TTC549 (cell line): ENCODE results near the gene NUP210.

Source experiments
- FAIRE-seq: peaks from 2 replicates; lab custom pipeline; 2012; peaks lifted over from hg19 to GRCh38; lab: Jason Lieb, UNC

Gene NUP210

DNA sequence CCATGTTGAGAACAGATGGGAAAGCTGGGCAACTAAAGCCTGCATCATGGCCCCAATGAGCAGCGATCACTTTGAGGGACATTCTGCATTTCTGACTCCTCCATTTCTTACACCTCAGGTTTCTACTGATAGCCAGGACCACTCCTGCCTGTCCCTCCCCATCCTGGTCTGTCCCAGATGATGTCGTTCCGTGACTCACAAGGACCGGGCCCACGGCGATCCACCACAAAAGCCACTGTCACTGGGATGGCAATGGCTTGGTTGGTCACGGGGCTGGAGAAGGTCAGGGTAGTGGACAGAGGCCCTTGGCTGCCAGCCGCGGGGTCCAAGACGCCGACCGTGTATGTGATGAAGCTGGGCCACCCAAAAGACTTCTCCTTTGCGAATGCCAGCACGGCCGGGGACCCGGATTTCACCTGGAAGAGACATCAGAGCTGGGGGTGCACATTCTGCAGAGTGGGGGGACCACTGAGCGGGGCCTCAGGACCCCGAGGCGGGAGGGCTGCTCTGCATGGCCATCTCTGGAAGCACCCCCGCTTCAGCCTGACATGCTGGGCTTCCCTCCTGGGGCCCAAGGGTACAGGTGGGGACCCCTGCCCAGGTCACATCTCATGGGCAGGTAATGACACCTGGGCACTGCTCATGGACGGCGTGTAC is 100.4 kb downstream of the NUP210 start:
- no peak for FAIRE-seq

DNA sequence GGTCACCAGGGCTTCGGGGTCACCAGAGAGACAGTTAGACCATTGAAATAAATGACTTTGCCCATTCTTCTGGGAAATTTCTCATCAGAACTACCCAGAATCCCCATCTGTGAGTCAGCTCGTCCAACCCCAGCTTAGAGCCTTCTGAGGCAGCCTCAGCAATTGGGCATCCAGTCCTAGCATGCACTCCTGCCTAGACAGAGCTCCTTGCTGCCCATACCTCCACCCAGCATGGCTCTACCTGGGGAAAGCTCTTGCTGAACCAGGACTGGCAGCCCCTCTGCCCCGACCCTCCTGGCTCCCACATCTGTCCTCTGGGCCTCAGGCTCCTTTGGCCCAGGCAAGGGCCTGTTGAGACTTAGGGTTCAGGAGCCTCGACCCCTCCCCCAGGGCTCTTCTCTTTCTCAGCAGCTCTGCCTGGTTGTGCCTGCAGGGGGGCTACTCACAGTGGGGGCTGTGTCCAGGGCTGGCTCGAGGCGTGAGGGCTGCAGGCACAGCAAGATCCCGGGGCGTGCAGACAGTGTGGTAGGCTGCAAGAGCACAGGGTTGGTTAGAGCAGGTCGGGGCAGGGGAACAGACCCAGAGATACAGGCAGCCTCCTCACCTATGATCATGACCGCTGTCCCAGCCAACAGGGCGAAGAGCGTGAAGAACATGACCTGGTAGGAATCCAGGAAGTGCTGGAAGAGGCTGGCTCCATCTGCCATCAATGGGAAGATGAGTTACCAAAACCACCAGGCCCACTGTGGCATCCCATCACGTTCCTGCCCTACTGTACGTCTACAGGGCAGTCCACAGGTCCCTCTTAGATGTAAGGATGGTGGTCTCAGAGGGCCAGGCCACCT is 101.3 kb downstream of the NUP210 start:
- FAIRE-seq = no peak

DNA sequence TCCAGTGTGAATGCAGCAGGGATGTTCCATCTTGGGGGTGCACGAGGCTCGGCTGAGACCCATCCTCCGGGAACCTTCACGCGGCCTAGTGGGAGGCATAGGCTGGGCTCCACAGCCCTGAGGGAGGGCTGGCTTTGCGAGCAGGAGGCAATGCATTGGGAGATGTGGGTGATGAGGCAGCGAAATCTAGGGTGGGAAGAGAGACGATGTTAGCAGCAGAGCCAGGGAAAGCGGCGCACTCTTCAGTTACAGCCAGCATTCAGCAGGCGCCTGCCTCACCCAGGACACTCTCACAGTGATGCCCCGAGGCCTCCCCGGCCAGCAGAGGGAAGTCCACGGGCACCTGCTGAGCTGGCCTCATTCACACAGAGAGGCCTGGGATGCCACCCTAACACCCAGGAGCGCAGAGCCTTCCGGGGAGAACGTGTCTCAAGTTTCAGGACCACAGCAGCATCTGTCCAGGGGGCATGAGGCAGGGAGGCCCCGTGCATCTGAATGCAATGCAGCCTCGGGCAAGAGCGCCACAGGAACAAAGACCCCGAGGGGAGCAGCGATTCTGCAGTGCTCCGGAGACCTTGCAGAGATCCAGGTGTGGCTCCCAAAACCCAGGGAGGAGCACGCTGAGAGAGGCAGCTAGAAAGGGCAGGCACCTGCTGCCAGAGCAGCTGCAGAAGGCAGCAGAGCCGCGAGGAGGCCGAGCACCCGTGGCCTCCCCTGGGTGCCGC is 102.4 kb downstream of the NUP210 start:
- no peak for FAIRE-seq

DNA sequence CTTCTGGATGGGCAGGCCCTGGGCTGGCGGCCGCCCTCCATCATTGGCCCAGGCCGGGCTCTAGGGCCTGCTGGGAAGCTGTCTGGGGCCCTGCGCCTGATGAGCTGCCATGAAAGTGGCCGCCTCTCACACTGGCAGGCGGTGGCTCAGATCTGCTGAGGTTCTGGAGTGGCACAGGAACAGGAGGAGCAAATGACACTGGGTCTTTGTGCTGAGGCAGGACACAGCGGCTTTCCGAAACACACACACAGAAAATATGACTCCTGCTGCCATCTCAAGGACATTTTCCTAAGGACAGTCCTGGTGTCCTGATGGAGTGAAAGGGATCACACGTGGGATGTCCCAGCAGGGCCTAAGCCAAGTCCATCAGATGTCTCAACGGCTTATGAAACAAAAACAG is 103.5 kb downstream of the NUP210 start:
- no peak for FAIRE-seq

DNA sequence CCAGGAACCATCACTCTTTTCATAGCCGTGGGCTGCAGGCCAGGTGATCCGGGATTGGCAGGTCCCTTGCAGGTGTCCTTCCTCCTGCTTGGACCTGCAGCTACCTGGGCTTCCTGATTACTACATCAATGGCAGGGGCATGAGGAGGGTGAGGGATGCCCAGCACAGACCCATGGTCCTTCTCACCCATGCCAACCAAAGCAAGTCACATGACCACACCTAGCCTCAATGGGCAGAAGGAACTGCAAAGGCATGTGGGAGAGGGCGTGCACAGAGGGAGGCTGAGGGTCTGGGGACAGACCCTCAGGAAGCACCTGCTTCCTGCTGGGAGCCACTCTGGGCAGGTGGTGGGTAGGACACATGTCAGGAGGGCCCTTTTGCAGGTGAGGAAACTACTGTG is 105.2 kb downstream of the NUP210 start:
- FAIRE-seq = no peak

DNA sequence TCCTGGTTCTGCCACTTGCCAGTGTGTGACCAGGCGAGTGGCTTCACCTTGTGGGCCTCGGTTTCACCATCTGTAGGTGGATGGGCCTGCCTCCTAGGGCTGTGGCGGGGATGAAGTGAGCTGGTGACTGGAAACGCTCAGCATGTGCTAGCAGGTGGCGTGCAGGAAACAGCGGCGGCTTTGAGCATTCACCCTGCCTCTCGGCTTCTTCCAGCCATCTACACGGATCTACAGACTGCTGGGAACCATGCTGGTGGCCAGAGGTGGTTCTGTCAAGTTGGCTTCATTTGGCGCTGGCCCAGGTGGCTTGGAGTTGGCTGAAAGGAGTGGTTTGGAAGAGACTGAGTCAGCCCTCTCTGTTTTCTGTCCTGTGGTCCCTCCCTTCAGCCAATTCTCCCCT is 106.3 kb downstream of the NUP210 start:
- no peak for FAIRE-seq

DNA sequence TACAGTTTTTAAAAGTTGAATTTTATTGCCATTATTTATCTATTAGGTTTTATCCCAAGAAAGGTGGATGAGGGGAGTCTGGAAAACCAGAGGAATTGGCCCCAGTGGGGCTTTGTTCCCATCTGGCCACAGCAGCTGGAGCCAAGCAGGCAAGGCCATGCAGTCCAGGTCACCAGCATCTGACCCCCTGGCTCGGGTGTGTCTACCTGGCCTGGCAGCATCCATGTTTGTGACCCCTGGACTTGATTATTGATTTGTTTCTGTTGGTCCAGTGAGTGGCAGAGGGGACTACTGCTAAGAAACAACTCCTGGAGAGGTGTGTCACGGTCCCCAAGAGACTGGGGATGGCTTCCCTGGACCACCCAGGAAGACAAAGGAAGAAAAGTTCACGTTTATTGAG is 111.1 kb downstream of the NUP210 start:
- no peak for FAIRE-seq

DNA sequence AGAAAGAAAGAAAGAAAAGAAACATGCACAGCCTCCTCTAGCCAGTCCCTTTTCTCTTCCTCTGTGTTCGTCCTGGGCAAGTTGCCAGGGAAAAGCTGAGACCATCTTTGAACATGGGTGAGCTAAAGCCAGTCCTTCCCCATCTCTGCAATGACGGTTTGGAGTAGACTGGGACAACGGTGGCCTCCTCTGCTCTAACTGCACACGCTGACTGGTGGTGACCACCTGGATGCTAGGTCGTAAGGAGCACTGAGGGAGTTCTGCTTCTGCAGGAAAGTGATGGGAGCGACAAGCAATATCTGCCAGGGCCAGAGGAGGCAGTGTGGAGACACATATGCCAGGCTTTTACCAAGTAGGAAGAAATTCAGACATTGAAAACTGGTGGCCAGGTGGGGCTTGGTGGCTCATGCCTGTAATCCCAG is 111.7 kb downstream of the NUP210 start:
- FAIRE-seq = no peak

DNA sequence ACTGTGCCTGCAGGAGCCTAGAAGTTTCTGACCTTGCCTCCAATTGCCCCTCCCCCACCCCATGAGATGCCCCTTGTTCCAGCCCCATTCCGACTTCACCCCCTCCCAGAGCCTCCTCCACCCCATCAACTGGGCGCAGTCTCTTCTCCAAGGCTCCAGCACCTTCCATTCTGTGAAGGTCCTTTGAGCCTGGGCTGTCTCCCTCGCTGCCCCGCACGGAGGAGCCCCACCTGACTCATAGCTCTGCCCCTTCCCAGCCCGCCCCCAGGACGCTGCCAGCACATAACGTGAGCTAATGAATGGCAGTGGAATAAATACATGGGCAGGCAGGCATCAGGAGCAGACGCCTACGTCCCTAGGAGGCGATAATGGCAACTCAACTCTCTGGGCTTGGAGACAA is 113.1 kb downstream of the NUP210 start:
- no peak for FAIRE-seq

DNA sequence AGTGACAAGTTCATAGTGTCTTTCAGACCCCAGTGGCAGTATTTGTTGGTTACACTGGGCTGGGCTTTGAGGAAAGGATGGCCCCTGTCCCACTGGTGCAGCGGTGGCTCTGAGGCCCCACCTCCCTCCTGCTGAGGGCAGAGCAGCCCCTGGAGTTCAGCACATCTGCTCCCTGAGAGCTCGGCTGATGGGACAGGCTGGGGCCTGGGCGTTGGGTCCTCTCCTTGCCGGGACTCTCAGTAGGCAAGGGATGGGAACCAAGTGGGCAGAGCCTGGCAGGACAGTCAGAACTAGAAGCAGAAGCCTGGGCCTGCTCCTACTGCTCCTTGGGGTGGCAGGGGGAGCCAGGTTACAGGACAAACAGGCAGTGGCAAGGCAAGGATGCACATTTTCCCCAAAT is 114.5 kb downstream of the NUP210 start:
- FAIRE-seq = no peak

DNA sequence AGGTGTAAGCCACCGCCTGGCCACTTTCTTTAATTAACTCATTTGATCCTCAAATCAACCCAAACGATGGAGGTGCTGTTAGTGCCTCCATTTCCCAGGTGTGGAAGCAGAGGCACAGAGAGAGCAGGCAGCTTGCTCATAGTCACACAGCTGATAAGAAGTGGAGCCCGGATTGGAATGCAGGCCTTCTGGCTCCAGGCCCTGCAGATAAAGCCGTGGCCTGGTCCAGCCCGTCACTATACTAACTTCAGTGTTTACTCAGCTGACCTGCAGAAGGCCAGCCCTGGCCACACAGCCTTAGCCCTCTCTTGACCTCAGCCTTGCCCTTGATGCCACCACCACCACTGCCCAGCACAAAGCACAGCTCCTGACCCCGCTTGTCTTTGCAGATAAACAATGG is 116.7 kb downstream of the NUP210 start:
- FAIRE-seq = no peak

DNA sequence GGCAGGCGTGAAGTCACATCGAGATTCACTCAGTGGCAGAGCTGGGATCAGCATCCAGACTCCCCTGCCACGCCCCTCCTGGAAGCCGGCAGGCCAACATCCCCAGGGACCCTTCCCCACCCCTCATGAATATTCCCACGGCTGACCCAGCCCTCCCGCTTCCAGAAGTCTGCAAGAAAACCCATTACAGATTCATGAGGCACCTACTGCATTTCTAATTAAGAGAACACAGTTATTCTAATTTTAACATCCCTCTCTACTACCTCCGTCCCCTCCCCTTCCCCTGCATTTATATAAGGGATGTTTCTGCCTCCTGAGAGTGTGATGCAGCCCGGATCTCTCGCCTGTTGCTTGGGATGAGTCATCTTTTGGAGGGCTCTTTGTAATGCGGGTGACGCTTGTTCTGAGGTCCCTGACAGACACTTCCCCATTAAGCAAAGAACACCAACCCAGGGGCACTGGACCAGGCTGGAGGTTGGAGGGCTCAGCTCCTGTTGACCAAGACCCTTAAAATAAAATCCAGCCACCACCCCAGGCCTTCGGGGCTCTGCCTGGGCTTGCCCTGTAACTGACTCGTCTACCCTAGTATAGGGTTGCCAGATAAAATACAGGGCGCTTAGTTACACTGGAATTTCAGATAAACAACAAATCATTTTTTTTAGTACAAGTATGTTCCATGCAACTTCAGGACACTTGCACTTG is 118.7 kb downstream of the NUP210 start:
- no peak for FAIRE-seq

DNA sequence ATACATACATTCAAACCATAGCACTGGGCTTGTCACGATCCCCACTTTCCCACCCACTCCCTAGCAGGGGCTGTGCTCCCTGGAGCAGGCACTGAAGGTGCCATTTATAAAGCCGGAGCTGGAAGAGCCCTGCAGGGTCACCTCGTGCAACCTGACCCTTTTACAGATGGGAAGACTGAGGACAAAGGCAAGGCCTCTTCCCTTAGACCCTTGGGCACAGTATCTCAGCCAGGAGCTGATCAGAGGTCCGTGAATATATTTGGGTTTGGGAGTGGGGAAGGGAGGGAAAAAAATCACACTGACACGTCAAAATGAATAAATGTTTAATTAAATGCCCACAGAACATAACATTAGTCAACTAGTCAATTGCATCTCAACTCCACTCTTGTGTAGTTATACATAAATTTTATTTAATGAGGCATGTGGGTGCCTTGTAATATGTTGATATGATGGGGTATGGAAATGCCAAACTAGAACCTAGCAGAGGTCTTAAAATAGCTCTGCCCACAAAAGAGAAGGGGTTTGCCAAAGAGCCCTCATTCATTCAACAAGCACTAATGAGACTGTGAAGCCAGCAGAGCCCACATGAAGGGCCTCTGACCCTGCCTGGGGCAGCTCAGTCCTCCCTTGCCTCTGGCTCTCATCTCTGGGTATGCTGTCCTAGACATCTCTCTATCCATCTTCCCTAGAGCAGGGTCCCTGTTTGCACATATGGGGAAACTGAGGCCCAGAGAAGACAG is 119.4 kb downstream of the NUP210 start:
- no peak for FAIRE-seq

DNA sequence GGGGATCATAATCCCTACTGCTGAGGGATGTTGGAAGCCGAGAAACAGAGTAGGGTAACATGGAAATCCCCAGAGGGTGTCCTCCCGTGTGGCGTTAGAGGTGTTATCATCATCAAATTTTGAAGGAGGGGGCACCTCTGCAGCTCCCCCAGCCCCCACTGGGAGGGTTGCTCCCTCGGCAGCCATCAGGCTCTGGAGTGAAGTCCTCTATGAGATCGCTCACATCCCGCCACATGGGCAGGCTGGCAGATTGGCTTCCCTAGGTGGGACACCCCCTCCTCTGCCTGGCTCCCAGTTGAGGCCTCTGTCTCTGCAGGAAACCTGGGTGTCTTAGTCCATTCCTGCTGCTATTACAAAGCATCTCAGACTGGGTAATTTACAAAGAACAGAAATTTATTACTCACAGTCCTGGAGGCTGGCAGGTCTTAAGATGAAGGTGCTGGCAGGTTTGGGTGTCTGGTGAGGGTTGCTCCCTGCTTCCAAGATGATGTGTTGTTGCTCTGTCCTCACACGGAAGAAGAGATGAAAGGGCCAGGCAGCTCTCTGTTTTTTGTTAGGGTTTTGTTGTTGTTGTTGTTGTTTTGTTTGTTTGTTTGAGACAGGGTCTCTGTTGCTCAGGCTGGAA is 120.5 kb downstream of the NUP210 start:
- no peak for FAIRE-seq

DNA sequence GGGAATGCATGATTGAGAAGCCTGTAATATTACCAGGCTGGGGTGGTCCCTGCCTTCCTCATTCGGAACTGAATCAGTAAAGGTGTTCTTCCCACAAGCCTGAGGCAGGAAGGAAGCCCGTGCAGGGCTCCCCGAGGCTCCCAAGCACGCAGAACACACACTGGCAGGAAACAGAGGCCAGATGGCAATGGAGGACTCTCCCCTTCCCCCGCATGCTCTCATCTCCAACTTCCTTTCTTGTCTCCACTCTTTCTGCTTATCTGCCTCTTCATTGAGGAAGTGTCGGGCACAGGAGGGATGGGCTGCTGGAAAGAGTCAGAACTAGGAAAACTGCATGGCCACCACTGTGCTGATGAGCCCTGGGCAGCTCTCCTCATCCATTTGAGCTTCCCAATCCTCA is 123.5 kb downstream of the NUP210 start:
- no peak for FAIRE-seq

DNA sequence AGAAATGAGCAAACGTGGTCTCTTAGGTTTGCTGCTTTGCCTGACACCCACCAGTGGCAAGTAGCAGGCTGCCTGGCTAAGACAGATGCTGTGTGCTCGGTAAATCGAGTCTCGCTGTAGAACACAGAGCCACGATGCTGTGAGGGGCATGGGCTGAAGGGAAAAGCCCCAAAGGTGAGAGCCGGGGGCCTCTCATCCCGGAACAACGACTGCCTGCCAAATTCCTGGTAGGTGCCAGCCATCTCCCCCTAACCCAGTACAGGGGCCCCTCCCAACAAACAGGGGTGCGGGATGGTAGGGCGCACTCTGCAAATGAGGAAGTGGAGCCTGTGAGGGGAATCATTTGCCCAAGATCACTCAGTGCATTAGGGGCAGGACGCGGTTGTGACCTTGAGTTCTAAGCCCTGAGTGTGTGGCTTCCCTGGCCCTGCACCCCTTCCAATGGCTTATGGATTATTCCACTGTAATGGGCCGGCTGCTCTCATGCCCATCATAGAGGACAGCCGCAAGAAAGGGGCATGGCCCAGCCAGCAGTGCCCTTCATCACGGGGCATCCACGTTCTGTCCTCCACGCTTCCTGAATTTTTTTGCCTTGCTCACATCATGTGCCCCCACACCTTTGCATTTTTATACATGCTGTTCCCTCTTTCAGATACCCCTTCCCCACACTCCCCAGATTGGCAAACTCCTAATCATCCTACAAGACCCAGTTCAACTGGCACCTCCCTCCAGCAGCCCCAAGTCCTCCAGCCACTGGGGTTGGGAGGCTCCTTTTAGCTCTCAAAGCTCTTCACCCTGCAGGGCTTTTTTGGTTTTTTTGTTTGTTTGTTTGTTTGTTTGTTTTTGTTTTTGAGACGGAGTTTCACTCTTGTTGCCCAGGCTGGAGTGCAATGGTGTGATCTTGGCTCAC is 125.4 kb downstream of the NUP210 start:
- FAIRE-seq = no peak

DNA sequence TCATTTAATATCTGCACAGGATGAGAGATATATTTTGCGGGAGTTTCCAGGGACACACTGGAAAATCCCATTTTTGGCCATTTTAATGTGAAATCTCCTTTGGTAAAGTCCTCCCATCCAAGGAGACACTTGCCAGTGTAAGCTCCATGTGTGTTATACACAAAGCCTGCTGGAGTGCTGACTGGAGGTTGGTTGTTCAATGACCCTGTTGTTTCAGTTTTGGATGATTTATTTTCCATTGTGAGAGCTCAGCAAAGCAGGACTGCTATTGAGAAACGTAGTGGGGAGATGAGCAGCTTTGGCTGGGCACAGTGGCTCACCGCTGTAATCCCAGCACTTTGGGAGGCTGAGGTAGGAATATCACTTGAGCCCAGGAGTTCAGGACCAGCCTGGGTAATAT is 127.7 kb downstream of the NUP210 start:
- FAIRE-seq = no peak

DNA sequence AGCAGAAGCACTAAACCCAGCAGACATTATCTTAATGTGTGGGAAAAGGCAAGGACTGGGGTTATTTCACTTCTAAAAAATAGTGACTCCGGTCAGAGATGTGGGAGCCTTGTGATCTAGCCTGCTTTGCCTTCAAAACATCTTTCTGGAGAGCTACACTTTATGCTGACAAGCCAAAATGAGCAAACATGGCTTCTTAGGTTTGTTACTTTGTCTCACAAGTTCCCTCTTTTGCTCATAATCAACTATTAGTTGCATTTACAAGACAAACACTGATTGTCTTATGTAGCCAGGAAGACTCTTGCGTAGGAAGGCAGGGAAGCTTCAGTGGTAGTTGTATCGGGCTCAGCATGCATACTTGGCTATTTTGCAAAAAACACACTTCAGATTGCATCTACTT is 129.2 kb downstream of the NUP210 start:
- FAIRE-seq = no peak

DNA sequence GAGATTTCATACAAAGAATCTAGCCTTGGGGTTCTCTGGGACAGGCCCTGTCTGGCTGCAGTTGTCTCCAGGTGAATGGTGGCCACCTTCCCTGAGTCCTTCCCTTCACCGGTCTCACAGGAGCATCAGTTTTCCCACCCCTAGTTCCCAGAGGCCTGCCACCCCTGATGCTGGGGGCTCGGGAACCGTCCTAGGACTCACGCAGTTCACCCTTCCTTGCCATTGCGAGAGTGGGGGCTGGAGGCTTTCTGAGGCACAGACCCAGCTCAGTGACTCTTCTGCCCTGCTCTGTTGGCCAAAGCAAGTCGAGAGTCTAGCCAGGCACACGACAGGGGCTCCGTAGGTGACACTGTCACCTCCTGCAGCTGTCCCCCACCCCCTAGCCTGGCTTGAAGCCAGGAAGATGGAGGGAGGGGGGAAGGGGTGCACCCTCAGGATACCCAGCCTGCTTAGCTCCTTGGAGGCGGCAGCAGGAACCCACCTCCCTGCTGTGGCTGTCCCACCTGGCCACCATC is 130.3 kb downstream of the NUP210 start:
- no peak for FAIRE-seq
